ENCODE results near the gene HDAC4. TPM values are rescaled to one million over a fixed set of nuclear protein-coding genes. Genes with fewer than 3 reads are reported as not detected.

Gene HDAC4
- total and polyA plus RNA-seq, 2 of the 8 experiments (the other 6 are each of a cell fraction or from before 2014, with no cell fraction given), result 15.4 to 31.5 TPM

- Histone ChIP-seq H3K23ac (ENCODE audit: insufficient read length) (no peak overlapping the region), H2BK20ac (ENCODE audit: low read length) (no peak overlapping the region), H3K4ac (replicated peaks; ENCODE audit: insufficient read length, low read depth, low read length) (no peak overlapping the region), H4K8ac (ENCODE audit: extremely low read depth, insufficient read depth, low read length) (no peak overlapping the region; the same call in 1 of the 2 replicates), H2BK5ac (ENCODE audit: low read depth, low read length) (no peak overlapping the region), H3K23me2 (ENCODE audit: low read depth, low read length) (no peaks in the 10 kb centered on the region), H3K14ac (ENCODE audit: insufficient read length) (no peak overlapping the region), H2BK120ac (replicated peaks; ENCODE audit: low read depth, low read length) (no peak overlapping the region), H2BK15ac (ENCODE audit: low read length) (no peak overlapping the region), H2BK12ac (ENCODE audit: low read depth, low read length) (no peak overlapping the region), H3K79me1 (ENCODE audit: low read depth, low read length) (peaks cover 3% of the 10 kb centered on the region; the same call in 1 of the 2 replicates), H4K20me1 (replicated peaks in 1 of 2; ENCODE audit: control insufficient read depth in 1 of 2, insufficient read depth in 2 of 2, low read length in 2 of 2) (peaks cover 0 to 6% of the 10 kb centered on the region in 2 experiments), H3K56ac (replicated peaks; ENCODE audit: insufficient read length, low read depth, low read length) (no peak overlapping the region), H3K18ac (ENCODE audit: extremely low read depth, low read length) (no peak overlapping the region), H2AK5ac (ENCODE audit: low read depth, low read length) (no peak overlapping the region), H2AFZ (ENCODE audit: low read length) (no peak overlapping the region), H4K5ac (ENCODE audit: insufficient read length, low read depth, low read length) (no peak overlapping the region), H3K27me3 (replicated peaks in 1 of 4; ENCODE audit: control insufficient read depth in 3 of 4, extremely low read depth in 1 of 4, insufficient read depth in 3 of 4, low read length in 3 of 4) (no peaks in the 10 kb centered on the region), H3K9ac (replicated peaks in 1 of 4; ENCODE audit: extremely low read depth in 1 of 4, low read depth in 3 of 4, low read length in 3 of 4) (no peak overlapping the region), H3K9me3 (ENCODE audit: insufficient read depth in 2 of 2, low read depth in 1 of 2, low read length in 1 of 2) (no peaks in the 10 kb centered on the region), H3K79me2 (ENCODE audit: control insufficient read depth in 1 of 2, insufficient read depth in 2 of 2, low read length in 2 of 2) (peaks cover 0 to 52% of the 10 kb centered on the region in 2 experiments; a peak in 3 of 4 replicates), H3K4me3 (ENCODE audit: extremely low read depth in 1 of 4, insufficient read depth in 2 of 4, low read depth in 3 of 4, low read length in 4 of 4) (no peak overlapping the region), H4K91ac (replicated peaks; ENCODE audit: insufficient read length, low read length) (no peak overlapping the region), H3K4me2 (ENCODE audit: insufficient read depth in 1 of 2, low read depth in 2 of 2, low read length in 2 of 2) (no peak overlapping the region), H3K4me1 (replicated peaks in 1 of 4; ENCODE audit: control insufficient read depth in 3 of 4, insufficient read depth in 4 of 4, low read length in 3 of 4) (no peaks in the 10 kb centered on the region; a peak in 1 of 7 replicates), H3K36me3 (ENCODE audit: control insufficient read depth in 2 of 4, insufficient read depth in 4 of 4, low read length in 3 of 4) (no peaks in the 10 kb centered on the region), H3K27ac (ENCODE audit: low read depth, low read length) (no peak overlapping the region)
- CTCF ChIA-PET (ENCODE audit: partially characterized antibody), result no interaction called here
- DNase-seq (ENCODE audit: low read depth in 1 of 2, low spot score in 2 of 2) (no peak), FAIRE-seq (no peak)
- 89% methylated on average over 22 of the region's 22 CpGs; no CpG with 5 or more reads in 1 of the 2 experiments for WGBS, 2 experiments (ENCODE audit: extremely low coverage in 1 of 2, insufficient coverage in 1 of 2, insufficient read length in 1 of 2, insufficient replicate concordance in 2 of 2, low coverage in 1 of 2, low lambda C conversion rate in 2 of 2, missing lambda C conversion rate in 1 of 2)
- POLR2A ChIA-PET (ENCODE audit: partially characterized antibody), result no interaction called here
- TF ChIP-seq ATF3 (IDR thresholded peaks at IDR 0.05; ENCODE audit: insufficient read depth, low read depth, low read length), result no peak
- no peak for TF ChIP-seq POLR2AphosphoS5 (IDR thresholded peaks at IDR 0.05; ENCODE audit: low read depth, low read length)
- TF ChIP-seq YY1 (IDR thresholded peaks at IDR 0.05; ENCODE audit: low read depth, low read length), result no peak
- TF ChIP-seq HDAC2 (IDR thresholded peaks at IDR 0.05; ENCODE audit: borderline replicate concordance in 1 of 2, low read depth in 2 of 2, low read length in 2 of 2), result no peak
- no peak for TF ChIP-seq BCL11A (IDR thresholded peaks at IDR 0.05; ENCODE audit: low read depth in 2 of 2, low read length in 2 of 2)
- TF ChIP-seq SP4 (IDR thresholded peaks at IDR 0.05; ENCODE audit: low read length), result no peak
- no peak for TF ChIP-seq ASH2L (IDR thresholded peaks at IDR 0.05; ENCODE audit: low read length)
Observed at GRCh38 chr2:239234191-239235175, 166.3 kb downstream of the HDAC4 start.

Data from H1 (cell line).